DND-41 (cell line): ENCODE data around the gene CXorf38.
"Not testable (repeated sequence)": the region's sequence is repeated elsewhere in the genome, so short reads cannot be mapped to it uniquely, and the experiment has no call there.

Experiments
- ATAC-seq: fragments of 200-7000 bp; cut with Tn5 transposase; 3 replicates; pipeline ENCODE4 v1.9.1; 2021; ENCODE audit warnings: low read depth; ENCODE audit not compliant: insufficient read depth
- DNase-seq: peaks from one replicate; pipeline ENCODE4 v3.0.0-alpha.2; 2020
- H2AFZ ChIP-seq: 2 replicates; pipeline ENCODE4 v1.6.0; 2012; ENCODE audit warnings: low read depth, low read length
- H3K27ac ChIP-seq: 2 replicates; pipeline ENCODE4 v1.5.1; 2012; ENCODE audit warnings: low read length, inconsistent platforms
- H3K27me3 ChIP-seq: fragments of 200-600 bp; sonication (generic); 2 replicates; pipeline ENCODE4 v1.6.0; 2012; ENCODE audit warnings: low read length, mild to moderate bottlenecking, inconsistent platforms; ENCODE audit not compliant: insufficient read depth, poor library complexity
- H3K36me3 ChIP-seq: 2 replicates; pipeline ENCODE4 v1.5.1; 2012; ENCODE audit warnings: low read length, inconsistent platforms; ENCODE audit not compliant: insufficient read depth
- H3K4me1 ChIP-seq: 2 replicates; pipeline ENCODE4 v1.5.1; 2012; ENCODE audit warnings: mild to moderate bottlenecking, low read length; ENCODE audit not compliant: insufficient read depth
- H3K4me2 ChIP-seq: 2 replicates; pipeline ENCODE4 v1.6.0; 2012; ENCODE audit warnings: mild to moderate bottlenecking, moderate library complexity, low read length, inconsistent platforms; ENCODE audit not compliant: insufficient read depth
- H3K4me3 ChIP-seq, 2 experiments: fragments of 200-600 bp in 1 of 2; shearing (Covaris generic) in 1 of 2; 2 replicates each; pipeline ENCODE4 v1.5.1; 2012 to 2016; ENCODE audit warnings: inconsistent platforms in 2 of 2, low read length in 2 of 2, mild to moderate bottlenecking in 2 of 2, low read depth in 1 of 2, moderate library complexity in 1 of 2
- H3K79me2 ChIP-seq: 2 replicates; pipeline ENCODE4 v1.6.0; 2012; ENCODE audit warnings: low read length, inconsistent platforms; ENCODE audit not compliant: insufficient read depth
- H3K9ac ChIP-seq: 2 replicates; pipeline ENCODE4 v1.6.0; 2012; ENCODE audit warnings: low read depth, mild to moderate bottlenecking, inconsistent platforms, low read length, moderate library complexity
- H3K9me3 ChIP-seq: 2 replicates; pipeline ENCODE4 v1.5.1; 2012; ENCODE audit warnings: low read length, moderate library complexity, mild to moderate bottlenecking, inconsistent platforms; ENCODE audit not compliant: insufficient read depth, severe bottlenecking
- H4K20me1 ChIP-seq: 2 replicates; pipeline ENCODE4 v1.6.0; 2012; ENCODE audit warnings: low read length; ENCODE audit not compliant: insufficient read depth
- CTCF ChIP-seq: IDR thresholded peaks from 2 replicates; pipeline ENCODE4 v1.5.1; 2012; ENCODE audit warnings: borderline replicate concordance, low read length, moderate library complexity, mild to moderate bottlenecking; ENCODE audit not compliant: poor library complexity, severe bottlenecking; ENCODE audit errors: extremely low read depth
- EZH2 ChIP-seq: IDR thresholded peaks from 3 replicates; pipeline ENCODE4 v1.6.1; 2012; ENCODE audit warnings: borderline replicate concordance, low read depth, mild to moderate bottlenecking, moderate library complexity, low read length, inconsistent platforms; ENCODE audit not compliant: severe bottlenecking

The CXorf38 gene

GRCh38 chrX:40582811-40583210, 64.5 kb downstream of the CXorf38 start:
- Histone ChIP-seq H2AFZ (no peak overlapping the region), H3K36me3 (no peaks in the 10 kb centered on the region), H3K4me1 (peaks cover 25% of the 10 kb centered on the region), H3K9me3 (no peaks in the 10 kb centered on the region), H3K79me2 (peaks cover 49% of the 10 kb centered on the region), H3K4me2 (no peak overlapping the region), H3K9ac (no peak overlapping the region), H3K4me3 (no peak overlapping the region), H3K27ac (no peak overlapping the region), H3K27me3 (no peaks in the 10 kb centered on the region), H4K20me1 (no peaks in the 10 kb centered on the region)
- TF ChIP-seq CTCF (no peak), EZH2 (no peak)
- no peak for DNase-seq
- no peak for ATAC-seq

GRCh38 chrX:40582178-40582577, 65.2 kb downstream of the CXorf38 start:
- H3K79me2 ChIP-seq = peaks cover 45% of the 10 kb centered on the region
- H4K20me1 ChIP-seq, H2AFZ ChIP-seq, H3K27me3 ChIP-seq, DNase-seq, H3K9me3 ChIP-seq, ATAC-seq, H3K27ac ChIP-seq, H3K36me3 ChIP-seq: not testable (repeated sequence)
- peak overlapping the region in 1 of 2 experiments; percentile 95; a peak in 1 of 4 replicates for H3K4me3 ChIP-seq
- peak overlapping the region; percentile 75 for H3K4me2 ChIP-seq
- peak overlapping the region; percentile 70; the same call in 1 of the 2 replicates for H3K9ac ChIP-seq
- H3K4me1 ChIP-seq = peaks cover 25% of the 10 kb centered on the region

- ATAC-seq = no peak
- peak; percentile 8 for DNase-seq
- H4K20me1 ChIP-seq = no peaks in the 10 kb centered on the region
- H3K9me3 ChIP-seq = no peaks in the 10 kb centered on the region
- H3K4me2 ChIP-seq = peak overlapping the region; percentile 75
- H3K27ac ChIP-seq = 0 out of 2 replicates have a peak overlapping the region, but pooled peaks have one; percentile 26
- H3K4me3 ChIP-seq = peak overlapping the region; percentile 64 to 95; a peak in 3 of 4 replicates
- H3K79me2 ChIP-seq = peaks cover 38% of the 10 kb centered on the region
- no peaks in the 10 kb centered on the region for H3K27me3 ChIP-seq
- no peaks in the 10 kb centered on the region for H3K36me3 ChIP-seq
- H2AFZ ChIP-seq = peak overlapping the region; percentile 62
- TF ChIP-seq EZH2 = no peak
- no peak for TF ChIP-seq CTCF
- H3K4me1 ChIP-seq = peaks cover 25% of the 10 kb centered on the region
- peak overlapping the region; percentile 70 for H3K9ac ChIP-seq
Measured at GRCh38 chrX:40581336-40581920, 65.9 kb downstream of the CXorf38 start.

GRCh38 chrX:40580537-40581335, 66.6 kb downstream of the CXorf38 start, which contains the start of gene ATP6AP2:
Gene ATP6AP2 (plus strand): TSS chrX:40580970. CDS start chrX:40581066, 96 bp downstream.
- H2AFZ ChIP-seq = peak within 1 kb of the TSS; percentile 95
- DNase-seq = peak; percentile 92

More at GRCh38 chrX:40580537-40581335, 66.6 kb downstream of the CXorf38 start, which contains the start of gene ATP6AP2:
- Histone ChIP-seq H3K9me3 (no peaks in the 10 kb centered on the region), H3K27me3 (no peaks in the 10 kb centered on the region), H3K4me3 (peak within 1 kb of the TSS; percentile 64 to 95; a peak in 3 of 4 replicates), H3K4me1 (peaks cover 25% of the 10 kb centered on the region), H3K79me2 (peaks cover 32% of the 10 kb centered on the region), H3K36me3 (no peaks in the 10 kb centered on the region), H3K9ac (peak within 1 kb of the TSS; percentile 70), H3K27ac (peak within 1 kb of the TSS; percentile 76), H4K20me1 (no peaks in the 10 kb centered on the region), H3K4me2 (peak within 1 kb of the TSS; percentile 75)
- TF ChIP-seq CTCF (no peak), EZH2 (no peak)
- ATAC-seq = peak; percentile 96
